ENCODE results near the gene CRYL1. TPM values are rescaled to one million over a fixed set of nuclear protein-coding genes. Genes with fewer than 3 reads are reported as not detected.

CRYL1 gene
- total and polyA plus RNA-seq, 2 of the 13 experiments (the other 11 are each of a cell fraction or from before 2014, with no cell fraction given), result 57.2 to 115 TPM

DNA sequence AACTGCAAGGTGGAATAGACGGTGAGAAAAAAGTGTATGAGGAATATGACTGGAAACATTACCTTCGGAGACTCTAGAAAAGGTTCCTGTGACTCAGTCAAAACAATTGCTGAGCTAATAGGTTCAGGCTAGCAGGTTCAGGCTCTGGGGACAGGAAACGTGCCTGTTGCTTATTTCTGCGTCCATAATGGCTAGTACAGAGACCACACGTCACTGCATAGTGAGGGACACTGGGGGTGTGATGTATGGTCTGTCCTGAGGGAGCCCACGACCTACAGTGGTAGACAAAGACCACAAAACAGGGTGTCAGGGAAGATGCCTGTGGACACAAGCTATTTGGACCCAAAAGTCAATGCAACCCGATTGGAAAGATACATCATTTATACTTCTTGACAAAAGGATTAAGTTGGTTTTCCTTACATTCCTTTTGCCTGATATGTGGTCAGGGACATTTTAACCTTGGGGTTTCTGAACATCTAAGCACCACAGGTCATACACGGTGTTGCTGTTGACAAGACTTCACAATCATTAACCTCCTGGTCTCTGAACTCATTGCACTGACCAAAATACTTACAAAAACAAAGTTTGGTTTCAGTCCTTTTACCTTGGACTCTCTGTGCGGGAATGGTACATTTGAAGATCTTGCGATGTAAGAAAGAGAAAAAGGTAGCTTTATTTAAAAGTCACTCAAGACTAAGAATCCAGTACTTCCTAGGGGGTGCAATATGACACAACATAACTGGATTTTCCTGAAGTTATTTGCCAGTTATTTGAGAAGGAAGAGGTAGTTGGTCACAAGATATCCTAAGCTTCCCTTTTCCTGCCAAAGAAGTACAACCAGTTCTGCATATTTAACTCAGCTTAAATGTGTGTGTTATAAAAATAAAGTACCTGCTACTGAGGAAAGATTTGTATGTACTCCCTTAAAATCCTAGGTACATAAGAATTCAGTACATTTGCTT, 20.0 kb downstream of the CRYL1 start (continued):
- TF ChIP-seq, protein P1, sequence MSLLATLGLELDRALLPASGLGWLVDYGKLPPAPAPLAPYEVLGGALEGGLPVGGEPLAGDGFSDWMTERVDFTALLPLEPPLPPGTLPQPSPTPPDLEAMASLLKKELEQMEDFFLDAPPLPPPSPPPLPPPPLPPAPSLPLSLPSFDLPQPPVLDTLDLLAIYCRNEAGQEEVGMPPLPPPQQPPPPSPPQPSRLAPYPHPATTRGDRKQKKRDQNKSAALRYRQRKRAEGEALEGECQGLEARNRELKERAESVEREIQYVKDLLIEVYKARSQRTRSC (CRISPR knock-in tag; IDR thresholded peaks at IDR 0.05; ENCODE audit: low read depth), result no peak
- TF ChIP-seq, protein P2, sequence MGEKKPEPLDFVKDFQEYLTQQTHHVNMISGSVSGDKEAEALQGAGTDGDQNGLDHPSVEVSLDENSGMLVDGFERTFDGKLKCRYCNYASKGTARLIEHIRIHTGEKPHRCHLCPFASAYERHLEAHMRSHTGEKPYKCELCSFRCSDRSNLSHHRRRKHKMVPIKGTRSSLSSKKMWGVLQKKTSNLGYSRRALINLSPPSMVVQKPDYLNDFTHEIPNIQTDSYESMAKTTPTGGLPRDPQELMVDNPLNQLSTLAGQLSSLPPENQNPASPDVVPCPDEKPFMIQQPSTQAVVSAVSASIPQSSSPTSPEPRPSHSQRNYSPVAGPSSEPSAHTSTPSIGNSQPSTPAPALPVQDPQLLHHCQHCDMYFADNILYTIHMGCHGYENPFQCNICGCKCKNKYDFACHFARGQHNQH (CRISPR knock-in tag; IDR thresholded peaks at IDR 0.05), result peak; percentile 24; the same call in 1 of the 2 replicates
- no peak for TF ChIP-seq ZZZ3 (CRISPR knock-in tag; IDR thresholded peaks at IDR 0.05; ENCODE audit: borderline replicate concordance)
- peak; percentile 89 for TF ChIP-seq HDAC1 (CRISPR knock-in tag; IDR thresholded peaks at IDR 0.05)
- no peak for TF ChIP-seq ZNF367 (CRISPR knock-in tag; IDR thresholded peaks at IDR 0.05; ENCODE audit: borderline replicate concordance)
- TF ChIP-seq ASH2L (IDR thresholded peaks at IDR 0.05; ENCODE audit: insufficient read length, low read depth, low read length), result peak; percentile 74
- TF ChIP-seq, protein P3, sequence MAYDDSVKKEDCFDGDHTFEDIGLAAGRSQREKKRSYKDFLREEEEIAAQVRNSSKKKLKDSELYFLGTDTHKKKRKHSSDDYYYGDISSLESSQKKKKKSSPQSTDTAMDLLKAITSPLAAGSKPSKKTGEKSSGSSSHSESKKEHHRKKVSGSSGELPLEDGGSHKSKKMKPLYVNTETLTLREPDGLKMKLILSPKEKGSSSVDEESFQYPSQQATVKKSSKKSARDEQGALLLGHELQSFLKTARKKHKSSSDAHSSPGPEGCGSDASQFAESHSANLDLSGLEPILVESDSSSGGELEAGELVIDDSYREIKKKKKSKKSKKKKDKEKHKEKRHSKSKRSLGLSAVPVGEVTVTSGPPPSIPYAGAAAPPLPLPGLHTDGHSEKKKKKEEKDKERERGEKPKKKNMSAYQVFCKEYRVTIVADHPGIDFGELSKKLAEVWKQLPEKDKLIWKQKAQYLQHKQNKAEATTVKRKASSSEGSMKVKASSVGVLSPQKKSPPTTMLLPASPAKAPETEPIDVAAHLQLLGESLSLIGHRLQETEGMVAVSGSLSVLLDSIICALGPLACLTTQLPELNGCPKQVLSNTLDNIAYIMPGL (CRISPR knock-in tag; IDR thresholded peaks at IDR 0.05; ENCODE audit: borderline replicate concordance in 1 of 2, low read depth in 1 of 2), result peak in 1 of 2 experiments; percentile 30; a peak in 1 of 4 replicates
- TF ChIP-seq, protein P4, sequence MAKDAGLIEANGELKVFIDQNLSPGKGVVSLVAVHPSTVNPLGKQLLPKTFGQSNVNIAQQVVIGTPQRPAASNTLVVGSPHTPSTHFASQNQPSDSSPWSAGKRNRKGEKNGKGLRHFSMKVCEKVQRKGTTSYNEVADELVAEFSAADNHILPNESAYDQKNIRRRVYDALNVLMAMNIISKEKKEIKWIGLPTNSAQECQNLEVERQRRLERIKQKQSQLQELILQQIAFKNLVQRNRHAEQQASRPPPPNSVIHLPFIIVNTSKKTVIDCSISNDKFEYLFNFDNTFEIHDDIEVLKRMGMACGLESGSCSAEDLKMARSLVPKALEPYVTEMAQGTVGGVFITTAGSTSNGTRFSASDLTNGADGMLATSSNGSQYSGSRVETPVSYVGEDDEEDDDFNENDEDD (CRISPR knock-in tag; IDR thresholded peaks at IDR 0.05; ENCODE audit: borderline replicate concordance), result peak; percentile 9; the same call in 1 of the 2 replicates
- no peak for TF ChIP-seq ZNF232 (CRISPR knock-in tag; IDR thresholded peaks at IDR 0.05; ENCODE audit: borderline replicate concordance)
- TF ChIP-seq ZNF550 (CRISPR knock-in tag; IDR thresholded peaks at IDR 0.05; ENCODE audit: borderline replicate concordance), result no peak
- 0 out of 2 replicates have a peak, but pooled peaks have one; percentile 32 for TF ChIP-seq ZNF788 (CRISPR knock-in tag; IDR thresholded peaks at IDR 0.05; ENCODE audit: borderline replicate concordance)
- no peak for TF ChIP-seq SIN3A (IDR thresholded peaks at IDR 0.05; ENCODE audit: borderline replicate concordance, low read depth, low read length)
- TF ChIP-seq NCOA1 (CRISPR knock-in tag; IDR thresholded peaks at IDR 0.05), result peak; percentile 81; the same call in 1 of the 2 replicates
- peak; percentile 56; the same call in 1 of the 2 replicates for TF ChIP-seq YEATS4 (CRISPR knock-in tag; IDR thresholded peaks at IDR 0.05; ENCODE audit: borderline replicate concordance)
- TF ChIP-seq, protein P5, sequence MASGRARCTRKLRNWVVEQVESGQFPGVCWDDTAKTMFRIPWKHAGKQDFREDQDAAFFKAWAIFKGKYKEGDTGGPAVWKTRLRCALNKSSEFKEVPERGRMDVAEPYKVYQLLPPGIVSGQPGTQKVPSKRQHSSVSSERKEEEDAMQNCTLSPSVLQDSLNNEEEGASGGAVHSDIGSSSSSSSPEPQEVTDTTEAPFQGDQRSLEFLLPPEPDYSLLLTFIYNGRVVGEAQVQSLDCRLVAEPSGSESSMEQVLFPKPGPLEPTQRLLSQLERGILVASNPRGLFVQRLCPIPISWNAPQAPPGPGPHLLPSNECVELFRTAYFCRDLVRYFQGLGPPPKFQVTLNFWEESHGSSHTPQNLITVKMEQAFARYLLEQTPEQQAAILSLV (CRISPR knock-in tag; IDR thresholded peaks at IDR 0.05; ENCODE audit: borderline replicate concordance), result no peak
- TF ChIP-seq ZNF747 (CRISPR knock-in tag; IDR thresholded peaks at IDR 0.05; ENCODE audit: borderline replicate concordance), result 0 out of 2 replicates have a peak, but pooled peaks have one; percentile 67
- TF ChIP-seq, protein P6, sequence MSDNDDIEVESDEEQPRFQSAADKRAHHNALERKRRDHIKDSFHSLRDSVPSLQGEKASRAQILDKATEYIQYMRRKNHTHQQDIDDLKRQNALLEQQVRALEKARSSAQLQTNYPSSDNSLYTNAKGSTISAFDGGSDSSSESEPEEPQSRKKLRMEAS (IDR thresholded peaks at IDR 0.05), result peak; percentile 35; the same call in 1 of the 2 replicates
- TF ChIP-seq RBAK (CRISPR knock-in tag; IDR thresholded peaks at IDR 0.05), result no peak
- no peak for TF ChIP-seq ZNF598 (CRISPR knock-in tag; IDR thresholded peaks at IDR 0.05; ENCODE audit: borderline replicate concordance)
- peak; percentile 46 for TF ChIP-seq ZNF781 (CRISPR knock-in tag; IDR thresholded peaks at IDR 0.05; ENCODE audit: borderline replicate concordance, not compliant biosample characterization)

Data from HepG2 (cell line).